DLD1 (cell line): ENCODE results near the gene RGS14.
"Not testable (repeated sequence)": the region's sequence is repeated elsewhere in the genome, so short reads cannot be mapped to it uniquely, and the experiment has no call there.

Source experiments
- in situ Hi-C: cut with HindIII; loops from 2 replicates; pipeline ENCODE4 v1.10.0; 2017; ENCODE audit warnings: low sequenced_read_pairs

The RGS14 gene

GRCh38 chr5:177399997-177400868 is 42.5 kb downstream of the RGS14 start, which contains the start of gene PFN3:
Gene PFN3 (minus strand): TSS chr5:177400661. CDS start chr5:177400576, 85 bp downstream.
- in situ Hi-C loops: no loop called here

GRCh38 chr5:177402271-177403043 is 44.7 kb downstream of the RGS14 start:
- in situ Hi-C loops: no loop called here

GRCh38 chr5:177403102-177403791 is 45.5 kb downstream of the RGS14 start:
- in situ Hi-C loops: no loop called here

GRCh38 chr5:177403792-177404640 is 46.3 kb downstream of the RGS14 start:
- in situ Hi-C loops: no loop called here

- in situ Hi-C loops: no loop called here
Measured at GRCh38 chr5:177404641-177405179, 47.0 kb downstream of the RGS14 start.

GRCh38 chr5:177405312-177405711 is 47.6 kb downstream of the RGS14 start:
- in situ Hi-C loops: no loop called here

- in situ Hi-C loops: no loop called here
Measured at GRCh38 chr5:177405805-177406204, 48.1 kb downstream of the RGS14 start.

GRCh38 chr5:177409043-177409801 is 51.5 kb downstream of the RGS14 start, which contains the start of gene F12:
Gene F12 (minus strand): TSS chr5:177409564. CDS start chr5:177409527, 37 bp downstream.
- in situ Hi-C loops: no loop called here

GRCh38 chr5:177410575-177410974 is 52.9 kb downstream of the RGS14 start:
- in situ Hi-C loops: no loop called here

- in situ Hi-C loops: no loop called here
Measured at GRCh38 chr5:177412603-177413233, 55.0 kb downstream of the RGS14 start.

- in situ Hi-C loops: no loop called here
Measured at GRCh38 chr5:177414481-177414880, 56.8 kb downstream of the RGS14 start.

- in situ Hi-C loops: not testable (repeated sequence)
Measured at GRCh38 chr5:177417081-177417480, 59.4 kb downstream of the RGS14 start.

- in situ Hi-C loops: no loop called here
Measured at GRCh38 chr5:177419046-177419445, 61.3 kb downstream of the RGS14 start.

- in situ Hi-C loops: not testable (repeated sequence)
Measured at GRCh38 chr5:177420472-177420871, 62.7 kb downstream of the RGS14 start.

GRCh38 chr5:177421062-177421798 is 63.5 kb downstream of the RGS14 start:
- in situ Hi-C loops: no loop called here
